Keratinocyte (primary cell): ENCODE measurements around the gene FMN1. TPM values are rescaled to one million over a fixed set of nuclear protein-coding genes. Genes with fewer than 3 reads are reported as not detected.

Source experiments
- DNase-seq: peaks from one replicate; pipeline ENCODE4 v3.0.0-alpha.2; 2011; ENCODE audit warnings: low read depth, missing footprints, low spot score
- FAIRE-seq: peaks from 2 replicates; lab custom pipeline; 2011; peaks lifted over from hg19 to GRCh38; lab: Jason Lieb, UNC
- H2AFZ ChIP-seq: 2 replicates; pipeline ENCODE4 v1.6.0; 2012; ENCODE audit warnings: low read length, control low read depth, inconsistent platforms; ENCODE audit not compliant: control insufficient read depth
- H3K27ac ChIP-seq: 2 replicates; pipeline ENCODE4 v1.5.1; 2011; ENCODE audit warnings: low read length; ENCODE audit not compliant: control insufficient read depth, insufficient read depth
- H3K27me3 ChIP-seq: 3 replicates; pipeline ENCODE4 v1.6.0; 2011; ENCODE audit warnings: low read length; ENCODE audit not compliant: control insufficient read depth, insufficient read depth; ENCODE audit errors: extremely low read depth
- H3K36me3 ChIP-seq, 2 experiments: 2 replicates in 1 of 2; 3 replicates in 1 of 2; pipeline ENCODE4 v1.5.1; 2011; ENCODE audit warnings: low read length in 2 of 2, mild to moderate bottlenecking in 1 of 2; ENCODE audit not compliant: control insufficient read depth in 2 of 2, insufficient read depth in 2 of 2; ENCODE audit errors: extremely low read depth in 1 of 2
- H3K4me1 ChIP-seq: 3 replicates; pipeline ENCODE4 v1.5.1; 2011; ENCODE audit warnings: low read length; ENCODE audit not compliant: control insufficient read depth, insufficient read depth; ENCODE audit errors: extremely low read depth
- H3K4me2 ChIP-seq: 3 replicates; pipeline ENCODE4 v1.6.0; 2011; ENCODE audit warnings: low read depth, low read length; ENCODE audit not compliant: control insufficient read depth, insufficient read depth; ENCODE audit errors: extremely low read depth
- H3K4me3 ChIP-seq, 3 experiments: fragments of 200-600 bp in 1 of 3; sonication (generic) in 1 of 3; 2 replicates in 2 of 3; 3 replicates in 1 of 3; pipeline ENCODE4 v1.5.1; 2011 to 2016; ENCODE audit warnings: low read length in 3 of 3, mild to moderate bottlenecking in 3 of 3, control low read depth in 2 of 3, inconsistent platforms in 1 of 3, low read depth in 1 of 3, mixed read lengths in 1 of 3, mixed run types in 1 of 3, moderate library complexity in 1 of 3; ENCODE audit not compliant: control insufficient read depth in 2 of 3, insufficient read depth in 2 of 3; ENCODE audit errors: extremely low read depth in 1 of 3
- H3K79me2 ChIP-seq: 2 replicates; pipeline ENCODE4 v1.6.0; 2012; ENCODE audit warnings: low read length; ENCODE audit not compliant: control insufficient read depth, insufficient read depth
- H3K9ac ChIP-seq: 3 replicates; pipeline ENCODE4 v1.6.0; 2011; ENCODE audit warnings: low read length; ENCODE audit not compliant: control insufficient read depth, insufficient read depth; ENCODE audit errors: extremely low read depth
- H3K9me1 ChIP-seq: 3 replicates; pipeline ENCODE4 v1.6.0; 2011; ENCODE audit warnings: low read length; ENCODE audit not compliant: control insufficient read depth, insufficient read depth; ENCODE audit errors: extremely low read depth
- H3K9me3 ChIP-seq: 2 replicates; pipeline ENCODE4 v1.5.1; 2012; ENCODE audit warnings: low read depth, low read length; ENCODE audit not compliant: control insufficient read depth
- H4K20me1 ChIP-seq: 3 replicates; pipeline ENCODE4 v1.6.0; 2011; ENCODE audit warnings: low read length; ENCODE audit not compliant: control insufficient read depth, insufficient read depth; ENCODE audit errors: extremely low read depth
- CTCF ChIP-seq, 3 experiments: IDR thresholded peaks in 1 of 3; conservative IDR thresholded peaks in 1 of 3; optimal IDR thresholded peaks in 1 of 3; 2 replicates in 2 of 3; 3 replicates in 1 of 3; pipeline versions ENCODE3 to v1.5.1; 2011; ENCODE audit warnings: low read length in 3 of 3, mild to moderate bottlenecking in 3 of 3, moderate library complexity in 2 of 3, control low read depth in 1 of 3, inconsistent platforms in 1 of 3; ENCODE audit not compliant: insufficient read depth in 2 of 3; ENCODE audit errors: extremely low read depth in 1 of 3
- EZH2 ChIP-seq: IDR thresholded peaks from one replicate; pipeline ENCODE4 v1.6.1; 2012; ENCODE audit warnings: inconsistent platforms, mild to moderate bottlenecking, low read length, moderate library complexity
- dilution Hi-C: fragments of 300-500 bp; cut with MboI; formaldehyde crosslinking; loops from one replicate; pipeline ENCODE4 v1.7.0; 2020; ENCODE audit warnings: low sequenced_read_pairs; ENCODE audit not compliant: extremely low pct_ligation_motif_present
- polyA plus RNA-seq, 5 experiments: library from polyadenylated mRNA; depleted of rRNA in 3 of 5; stranded (reverse) in 3 of 5; stranded (forward) in 1 of 5; unstranded in 1 of 5; fragments of >200 nt; gene quantifications; 1 replicate in 1 of 5; 2 replicates in 3 of 5; 3 replicates in 1 of 5; pipeline versions ENCODE4 v1.2.1 to v1.2.3, GENCODE V29; 2011 to 2012; ENCODE audit warnings: missing spikeins in 2 of 5, low read depth in 1 of 5, low replicate concordance in 1 of 5

FMN1 gene
- polyA plus RNA-seq, 1 donor (not counting 4 experiments of a cell fraction or from before 2014, with no cell fraction given) = 0.71 TPM

- no peaks in the 10 kb centered on the region for H3K36me3 ChIP-seq
- no peak overlapping the region for H3K4me3 ChIP-seq
- no peak for DNase-seq
- no peaks in the 10 kb centered on the region for H3K9me1 ChIP-seq
- dilution Hi-C loops = loop anchor here (25.0 kb wide), 1 partner anchor 144 kb away; no protein-coding TSS in a partner anchor
- no peaks in the 10 kb centered on the region for H3K27me3 ChIP-seq
- FAIRE-seq = no peak
- H4K20me1 ChIP-seq = no peaks in the 10 kb centered on the region
- no peak overlapping the region for H3K4me2 ChIP-seq
- H3K27ac ChIP-seq = no peak overlapping the region
- H3K79me2 ChIP-seq = no peaks in the 10 kb centered on the region
- no peak for TF ChIP-seq EZH2
- no peaks in the 10 kb centered on the region for H3K9me3 ChIP-seq
- no peaks in the 10 kb centered on the region for H3K4me1 ChIP-seq
- no peak overlapping the region for H2AFZ ChIP-seq
- H3K9ac ChIP-seq = no peak overlapping the region
Measured at GRCh38 chr15:32981536-32981935, 213.0 kb downstream of the FMN1 start.

- Histone ChIP-seq H3K4me1 (no peaks in the 10 kb centered on the region), H3K9ac (no peak overlapping the region), H3K79me2 (no peaks in the 10 kb centered on the region), H3K27ac (no peak overlapping the region), H2AFZ (no peak overlapping the region), H3K9me1 (no peaks in the 10 kb centered on the region), H3K27me3 (no peaks in the 10 kb centered on the region), H3K4me2 (no peak overlapping the region), H3K9me3 (no peaks in the 10 kb centered on the region), H4K20me1 (no peaks in the 10 kb centered on the region), H3K36me3 (no peaks in the 10 kb centered on the region), H3K4me3 (no peak overlapping the region)
- DNase-seq (no peak), FAIRE-seq (no peak)
- no peak for TF ChIP-seq EZH2
- dilution Hi-C loops = loop anchor here (25.0 kb wide), 1 partner anchor 142 kb away; no protein-coding TSS in a partner anchor
Measured at GRCh38 chr15:32979710-32980109, 214.8 kb downstream of the FMN1 start.

GRCh38 chr15:32977506-32977905 is 217.0 kb downstream of the FMN1 start:
- Histone ChIP-seq H3K27me3 (no peaks in the 10 kb centered on the region), H3K4me3 (no peak overlapping the region), H2AFZ (no peak overlapping the region), H3K27ac (no peak overlapping the region), H3K79me2 (no peaks in the 10 kb centered on the region), H3K9me1 (no peaks in the 10 kb centered on the region), H3K9me3 (no peaks in the 10 kb centered on the region), H3K9ac (no peak overlapping the region), H3K4me1 (no peaks in the 10 kb centered on the region), H3K36me3 (no peaks in the 10 kb centered on the region), H4K20me1 (no peaks in the 10 kb centered on the region), H3K4me2 (no peak overlapping the region)
- FAIRE-seq (no peak), DNase-seq (no peak)
- TF ChIP-seq EZH2 (no peak), CTCF (optimal IDR thresholded peaks at IDR 0.05 in 1 of 3, IDR thresholded peaks at IDR 0.05 in 1 of 3, conservative IDR thresholded peaks at IDR 0.05 in 1 of 3; ENCODE audit: extremely low read depth in 1 of 3, insufficient read depth in 2 of 3, low read length in 3 of 3) (no peak)
- dilution Hi-C loops = loop anchor here (25.0 kb wide), 1 partner anchor 140 kb away; no protein-coding TSS in a partner anchor
